HEK293 (cell line): ENCODE measurements around the gene SURF2.

ENCODE experiments used
- FEZF1 ChIP-seq: fragments of 450-650 bp; formaldehyde crosslinking; IDR thresholded peaks from 2 replicates; pipeline ENCODE4 v1.5.1; 2016; ENCODE audit warnings: missing biosample characterization, missing genetic modification characterization
- SP2 ChIP-seq: fragments of 450-650 bp; formaldehyde crosslinking; IDR thresholded peaks from 2 replicates; pipeline ENCODE4 v1.5.1; 2016; ENCODE audit warnings: missing biosample characterization, missing genetic modification characterization
- YY2 ChIP-seq: fragments of 450-650 bp; formaldehyde crosslinking; IDR thresholded peaks from 2 replicates; pipeline ENCODE4 v1.5.1; 2016; ENCODE audit warnings: missing biosample characterization, missing genetic modification characterization
- ZFP37 ChIP-seq: fragments of 450-650 bp; formaldehyde crosslinking; IDR thresholded peaks from 2 replicates; pipeline ENCODE4 v1.5.1; 2016; ENCODE audit warnings: missing biosample characterization, missing genetic modification characterization
- ZNF202 ChIP-seq: fragments of 450-650 bp; formaldehyde crosslinking; IDR thresholded peaks from 2 replicates; pipeline ENCODE4 v1.5.1; 2016; ENCODE audit warnings: missing biosample characterization, missing genetic modification characterization, borderline replicate concordance
- ZNF558 ChIP-seq: fragments of 450-650 bp; formaldehyde crosslinking; IDR thresholded peaks from 2 replicates; pipeline ENCODE4 v1.5.1; 2016; ENCODE audit warnings: missing biosample characterization, missing genetic modification characterization
- ZNF629 ChIP-seq: fragments of 450-650 bp; formaldehyde crosslinking; IDR thresholded peaks from 2 replicates; pipeline ENCODE4 v1.5.1; 2017; ENCODE audit warnings: missing biosample characterization, missing genetic modification characterization
- ZNF639 ChIP-seq: fragments of 450-650 bp; formaldehyde crosslinking; IDR thresholded peaks from 2 replicates; pipeline ENCODE4 v1.5.1; 2016; ENCODE audit warnings: missing biosample characterization, missing genetic modification characterization
- TF ChIP-seq, protein P1 (sequence below): fragments of 450-650 bp; formaldehyde crosslinking; IDR thresholded peaks from 2 replicates; pipeline ENCODE4 v1.5.1; 2016; ENCODE audit warnings: missing biosample characterization, missing genetic modification characterization
- TF ChIP-seq, protein P2 (sequence below): fragments of 450-650 bp; formaldehyde crosslinking; IDR thresholded peaks from 2 replicates; pipeline ENCODE4 v1.5.1; 2016; ENCODE audit warnings: missing biosample characterization, missing genetic modification characterization
- TF ChIP-seq, protein P3 (sequence below): fragments of 450-650 bp; formaldehyde crosslinking; IDR thresholded peaks from 2 replicates; pipeline ENCODE4 v1.5.1; 2016; ENCODE audit warnings: missing biosample characterization, missing genetic modification characterization

DNA sequence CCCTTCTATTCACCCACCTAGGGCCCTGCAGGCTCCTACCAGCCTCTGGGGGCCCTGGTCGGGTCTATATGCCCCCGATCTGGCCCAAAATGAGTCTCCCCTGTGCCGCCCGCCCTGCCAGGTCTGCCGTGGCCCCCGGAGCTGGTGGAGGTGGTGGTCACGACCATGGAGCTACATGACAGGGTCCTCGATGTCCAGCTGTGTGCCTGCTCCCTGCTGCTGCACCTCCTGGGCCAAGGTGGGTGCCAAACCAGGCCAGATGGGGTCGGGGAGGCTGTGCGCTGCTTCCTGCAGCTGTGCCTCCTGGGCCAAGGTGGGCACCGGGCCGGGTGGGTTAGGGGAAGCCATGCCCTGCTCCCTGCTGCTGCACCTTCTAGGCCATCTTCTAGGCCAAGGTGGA, 43.9 kb downstream of the SURF2 start:
- TF ChIP-seq FEZF1 (tag by site-specific recombination) (no peak), YY2 (tag by site-specific recombination) (no peak), ZNF629 (tag by site-specific recombination) (no peak), SP2 (no peak), ZFP37 (tag by site-specific recombination) (no peak), ZNF639 (no peak), ZNF558 (tag by site-specific recombination) (no peak), ZNF202 (tag by site-specific recombination) (no peak)
- TF ChIP-seq, protein P1, sequence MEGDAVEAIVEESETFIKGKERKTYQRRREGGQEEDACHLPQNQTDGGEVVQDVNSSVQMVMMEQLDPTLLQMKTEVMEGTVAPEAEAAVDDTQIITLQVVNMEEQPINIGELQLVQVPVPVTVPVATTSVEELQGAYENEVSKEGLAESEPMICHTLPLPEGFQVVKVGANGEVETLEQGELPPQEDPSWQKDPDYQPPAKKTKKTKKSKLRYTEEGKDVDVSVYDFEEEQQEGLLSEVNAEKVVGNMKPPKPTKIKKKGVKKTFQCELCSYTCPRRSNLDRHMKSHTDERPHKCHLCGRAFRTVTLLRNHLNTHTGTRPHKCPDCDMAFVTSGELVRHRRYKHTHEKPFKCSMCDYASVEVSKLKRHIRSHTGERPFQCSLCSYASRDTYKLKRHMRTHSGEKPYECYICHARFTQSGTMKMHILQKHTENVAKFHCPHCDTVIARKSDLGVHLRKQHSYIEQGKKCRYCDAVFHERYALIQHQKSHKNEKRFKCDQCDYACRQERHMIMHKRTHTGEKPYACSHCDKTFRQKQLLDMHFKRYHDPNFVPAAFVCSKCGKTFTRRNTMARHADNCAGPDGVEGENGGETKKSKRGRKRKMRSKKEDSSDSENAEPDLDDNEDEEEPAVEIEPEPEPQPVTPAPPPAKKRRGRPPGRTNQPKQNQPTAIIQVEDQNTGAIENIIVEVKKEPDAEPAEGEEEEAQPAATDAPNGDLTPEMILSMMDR = no peak
- TF ChIP-seq, protein P2, sequence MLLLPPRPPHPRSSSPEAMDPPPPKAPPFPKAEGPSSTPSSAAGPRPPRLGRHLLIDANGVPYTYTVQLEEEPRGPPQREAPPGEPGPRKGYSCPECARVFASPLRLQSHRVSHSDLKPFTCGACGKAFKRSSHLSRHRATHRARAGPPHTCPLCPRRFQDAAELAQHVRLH (tag by site-specific recombination) = no peak
- TF ChIP-seq, protein P3, sequence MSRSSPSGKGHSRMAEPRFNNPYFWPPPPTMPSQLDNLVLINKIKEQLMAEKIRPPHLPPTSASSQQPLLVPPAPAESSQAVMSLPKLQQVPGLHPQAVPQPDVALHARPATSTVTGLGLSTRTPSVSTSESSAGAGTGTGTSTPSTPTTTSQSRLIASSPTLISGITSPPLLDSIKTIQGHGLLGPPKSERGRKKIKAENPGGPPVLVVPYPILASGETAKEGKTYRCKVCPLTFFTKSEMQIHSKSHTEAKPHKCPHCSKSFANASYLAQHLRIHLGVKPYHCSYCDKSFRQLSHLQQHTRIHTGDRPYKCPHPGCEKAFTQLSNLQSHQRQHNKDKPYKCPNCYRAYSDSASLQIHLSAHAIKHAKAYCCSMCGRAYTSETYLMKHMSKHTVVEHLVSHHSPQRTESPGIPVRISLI (tag by site-specific recombination) = no peak
